HG03097 (cell line): Measurements from ENCODE around the gene ZFR.

ENCODE experiments used
- ATAC-seq: cut with Tn5 transposase; IDR thresholded peaks from one replicate; pipeline ENCODE4 v1.9.1; 2021; ENCODE audit not compliant: unreplicated experiment, low FRiP score

The ZFR gene

DNA sequence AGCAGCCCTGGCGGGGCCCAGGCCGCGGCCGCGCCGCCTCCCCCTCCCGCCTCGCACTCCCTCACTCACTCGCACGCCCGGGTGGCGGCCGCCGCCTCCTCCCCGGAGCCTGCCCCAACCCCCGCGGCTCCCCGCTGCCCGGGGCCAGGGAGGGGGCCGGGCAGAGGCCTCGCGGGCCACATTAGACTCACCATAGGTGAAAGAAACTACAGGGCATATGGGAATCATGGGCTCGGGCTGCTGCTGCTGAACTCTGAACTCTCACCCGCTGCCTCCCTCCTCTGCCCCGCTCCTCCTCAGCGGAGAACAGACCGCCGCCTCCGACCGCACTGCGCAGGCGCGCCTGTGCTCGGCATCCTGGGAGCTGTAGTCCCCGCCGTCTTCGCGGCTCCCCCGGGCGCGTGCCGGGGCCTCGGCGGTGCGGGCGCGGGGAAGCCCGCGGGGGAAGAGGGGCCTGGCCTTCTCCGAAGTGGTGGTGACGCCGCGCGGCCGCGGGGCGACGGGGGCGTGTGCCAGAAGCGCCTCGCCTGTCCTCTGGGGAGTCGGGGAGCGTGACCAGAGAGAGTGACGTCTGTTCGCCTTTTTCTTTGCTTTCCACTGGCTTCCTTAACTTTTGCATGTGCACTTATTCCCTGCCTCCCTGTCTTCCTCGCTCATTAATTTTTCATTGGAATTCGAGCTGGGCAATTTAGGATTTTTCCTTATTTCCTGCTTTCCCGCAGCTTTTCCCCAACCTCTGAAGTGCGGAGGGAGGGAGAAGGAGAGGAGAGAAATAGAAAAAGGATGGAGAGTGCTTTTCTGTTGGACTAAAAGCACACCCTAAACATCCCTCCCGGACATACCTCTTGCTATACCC lies at the start of gene ZFR:
ZFR (minus strand) TSS at position 310 of the 856 bp plus-strand sequence; CDS start at position 228, 82 bp downstream.
- peak; percentile 80 for ATAC-seq

DNA sequence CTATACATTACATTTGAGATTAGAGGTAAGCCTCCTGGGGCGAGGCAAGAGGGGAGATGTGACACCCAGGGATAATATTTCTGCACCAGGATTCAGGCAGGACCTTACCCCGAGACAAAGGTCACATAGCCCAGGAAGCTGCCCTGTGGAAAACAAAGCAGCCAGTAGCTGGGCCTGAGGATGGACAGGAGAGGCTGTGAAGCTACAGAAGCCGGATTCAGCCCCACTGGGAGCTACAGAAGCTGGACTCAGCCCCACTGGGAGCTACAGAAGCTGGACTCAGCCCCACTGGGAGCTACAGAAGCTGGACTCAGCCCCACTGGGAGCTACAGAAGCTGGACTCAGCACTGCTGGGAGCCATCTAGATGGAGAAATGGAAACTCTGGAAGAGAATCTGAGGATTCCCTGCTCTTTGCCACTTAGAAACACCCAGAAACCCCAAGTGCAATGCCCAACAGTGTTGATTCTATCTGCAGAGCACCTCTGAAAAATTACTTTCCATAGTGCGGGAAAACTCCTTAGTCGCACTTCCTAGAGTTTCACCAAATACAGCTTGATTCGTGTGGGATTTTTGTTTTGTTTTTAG lies 46.5 kb upstream of the ZFR start:
- ATAC-seq: no peak

DNA sequence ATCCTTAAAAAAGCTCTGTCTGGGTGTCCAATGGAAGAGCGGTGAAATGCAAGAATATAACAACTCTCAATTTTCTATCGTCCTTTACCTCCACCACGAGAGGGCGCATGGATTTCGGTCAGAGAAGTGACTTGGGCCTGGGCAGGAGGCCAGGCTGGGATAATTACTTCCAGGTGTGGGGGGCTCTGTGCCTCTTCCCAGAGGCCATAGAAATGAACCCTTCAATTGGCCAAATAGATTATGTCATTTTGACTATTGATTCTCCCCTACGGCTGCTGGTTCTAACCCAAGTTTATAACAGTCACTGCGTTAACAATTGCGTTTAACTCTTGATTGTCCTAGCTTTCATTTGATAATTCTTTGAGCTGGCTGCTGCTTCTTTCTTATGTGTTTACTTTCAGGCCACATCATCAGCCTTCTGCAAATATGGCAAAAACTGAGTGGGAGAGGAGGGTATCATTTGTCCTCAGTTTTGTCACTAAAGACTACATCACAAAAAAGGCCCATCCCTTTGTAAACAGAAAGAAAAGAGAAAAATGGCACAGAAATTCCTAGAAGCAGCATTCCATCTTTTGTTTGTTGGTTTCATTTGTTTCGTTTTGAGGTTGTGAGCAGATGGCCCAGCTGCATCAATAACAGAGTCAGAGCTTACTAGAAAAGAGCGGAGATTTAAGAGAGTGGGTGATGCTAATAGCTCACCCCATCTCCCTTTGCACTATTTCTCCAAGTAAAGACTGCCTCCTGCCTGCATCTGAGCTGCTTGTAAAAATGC lies 45.4 kb upstream of the ZFR start:
- no peak for ATAC-seq

DNA sequence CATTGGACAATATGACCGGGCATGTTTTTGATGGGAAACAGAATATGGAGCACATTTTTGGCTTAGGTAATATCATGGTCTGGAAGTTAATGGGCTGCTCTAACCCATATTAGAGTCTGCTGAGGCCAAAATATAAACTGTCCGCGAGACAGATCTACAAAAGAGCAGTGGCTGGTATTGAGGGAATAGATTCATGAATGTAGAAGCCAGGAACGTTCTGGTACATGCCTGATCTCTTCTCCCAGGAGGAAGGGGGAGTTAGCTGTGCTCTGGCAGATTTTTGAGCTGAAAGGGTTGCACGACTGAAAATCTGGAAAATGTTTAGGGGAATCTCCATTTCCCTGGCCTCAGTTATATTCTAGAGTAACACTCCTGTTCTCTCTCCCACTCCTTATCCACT lies 42.9 kb upstream of the ZFR start:
- no peak for ATAC-seq

DNA sequence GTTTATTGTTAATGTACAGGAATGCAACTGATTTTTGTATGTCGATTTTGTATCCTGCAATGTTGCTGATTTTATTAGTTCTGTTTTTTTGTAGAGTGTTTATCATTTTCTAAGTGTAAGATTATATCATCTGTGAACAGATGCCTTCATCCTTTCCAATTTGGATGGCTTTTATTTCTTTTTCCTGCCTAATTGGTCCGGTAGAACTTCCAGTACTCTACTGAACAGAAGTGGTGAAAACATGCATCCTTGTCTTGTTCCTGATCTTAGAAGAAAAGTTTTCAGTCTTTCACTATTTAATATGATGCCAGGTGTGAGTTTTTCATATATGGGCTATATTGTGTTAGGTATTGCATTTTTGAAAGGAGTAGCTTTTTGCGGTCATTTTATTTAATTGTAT lies 42.5 kb upstream of the ZFR start:
- ATAC-seq: no peak

DNA sequence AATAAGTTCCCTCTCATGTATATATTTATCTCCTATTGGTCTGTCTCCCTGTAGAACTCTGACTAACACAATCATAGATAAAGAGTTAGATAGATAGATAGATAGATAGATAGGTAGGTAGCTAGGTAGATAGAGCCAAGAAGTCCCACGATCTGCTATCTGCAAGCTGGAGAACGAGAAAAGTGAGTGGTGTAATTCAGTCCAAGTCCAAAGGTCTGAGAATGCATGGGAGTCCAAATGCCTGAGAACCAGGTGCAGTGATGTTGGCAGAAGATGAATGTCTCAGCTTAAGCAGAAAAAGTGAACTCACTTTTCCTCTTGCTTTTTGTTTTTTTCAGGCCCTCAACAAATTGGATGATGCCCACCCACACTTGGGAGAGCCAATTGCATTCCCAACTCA lies 37.7 kb upstream of the ZFR start:
- ATAC-seq: no peak

DNA sequence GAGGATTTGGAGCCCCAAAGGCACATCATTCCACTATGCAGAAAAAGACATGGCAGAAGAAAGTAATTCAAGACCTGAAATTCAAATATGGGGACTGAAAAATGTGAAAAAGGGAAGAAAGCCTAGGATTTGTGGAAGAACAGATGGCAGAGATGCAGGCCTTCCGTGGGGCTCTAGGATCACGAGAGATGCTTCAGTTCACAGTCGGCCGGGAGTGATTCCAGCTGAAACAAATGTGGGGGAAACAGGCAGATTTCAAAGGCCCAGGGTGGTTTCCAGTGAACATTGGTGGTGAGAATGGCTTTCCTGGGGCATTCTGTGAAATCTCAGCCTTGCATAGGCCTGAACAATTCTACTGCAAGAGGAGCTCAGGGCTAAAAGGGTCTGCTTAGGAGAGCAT lies 34.6 kb upstream of the ZFR start:
- no peak for ATAC-seq

DNA sequence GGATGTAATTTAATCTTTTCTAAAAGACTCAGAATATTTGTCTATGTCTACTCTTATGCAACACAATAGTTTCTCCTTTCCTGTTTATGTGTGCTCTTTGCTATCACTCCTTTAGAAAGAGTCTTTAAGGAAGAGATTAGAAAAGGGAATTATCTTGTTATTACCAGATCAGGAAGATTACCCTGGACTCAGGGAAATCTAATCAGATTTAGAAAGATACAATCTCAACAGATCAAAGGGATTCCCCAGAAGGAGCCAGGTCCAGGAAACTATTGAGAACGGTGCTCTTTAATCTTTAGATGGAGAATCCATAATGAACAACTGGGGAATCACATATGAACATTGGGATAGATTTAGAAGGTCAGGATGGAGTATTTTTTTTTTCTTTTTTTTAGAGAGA lies 32.4 kb upstream of the ZFR start:
- no peak for ATAC-seq

DNA sequence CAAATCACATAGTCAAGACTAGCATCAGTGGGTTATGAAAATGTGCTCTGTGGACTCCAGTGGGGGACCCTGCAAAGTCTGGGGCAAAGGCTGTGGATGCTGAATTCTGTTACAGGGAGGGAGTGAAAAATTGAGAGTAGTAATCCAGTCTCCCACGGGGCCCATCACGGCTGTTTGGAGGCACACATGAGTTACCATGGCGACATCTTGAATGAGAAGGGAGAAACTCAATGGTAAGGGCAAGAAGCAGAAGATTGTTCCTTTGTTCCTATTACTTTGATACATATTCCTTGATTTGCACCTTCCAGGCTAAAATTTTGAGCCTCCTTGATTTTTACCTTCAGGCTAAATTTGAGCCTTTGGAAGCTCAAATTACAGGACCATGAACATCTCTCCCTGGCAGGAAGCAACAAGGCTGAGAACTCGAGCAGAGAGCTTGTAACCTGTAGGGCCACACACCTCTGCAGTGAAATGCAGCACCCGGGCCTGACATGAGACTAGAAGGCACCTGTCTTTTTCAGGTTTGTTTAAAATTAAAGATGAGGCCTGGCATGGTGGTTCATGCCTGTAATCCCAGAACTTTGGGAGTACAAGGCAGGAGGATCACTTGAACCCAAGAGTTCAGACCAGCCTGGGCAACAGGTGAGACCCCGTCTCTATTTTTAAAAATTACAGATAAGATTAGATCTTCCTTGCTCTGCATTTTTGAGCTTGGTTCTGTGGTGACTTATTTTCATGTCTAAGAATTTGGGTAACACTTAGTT lies 31.0 kb upstream of the ZFR start:
- no peak for ATAC-seq

DNA sequence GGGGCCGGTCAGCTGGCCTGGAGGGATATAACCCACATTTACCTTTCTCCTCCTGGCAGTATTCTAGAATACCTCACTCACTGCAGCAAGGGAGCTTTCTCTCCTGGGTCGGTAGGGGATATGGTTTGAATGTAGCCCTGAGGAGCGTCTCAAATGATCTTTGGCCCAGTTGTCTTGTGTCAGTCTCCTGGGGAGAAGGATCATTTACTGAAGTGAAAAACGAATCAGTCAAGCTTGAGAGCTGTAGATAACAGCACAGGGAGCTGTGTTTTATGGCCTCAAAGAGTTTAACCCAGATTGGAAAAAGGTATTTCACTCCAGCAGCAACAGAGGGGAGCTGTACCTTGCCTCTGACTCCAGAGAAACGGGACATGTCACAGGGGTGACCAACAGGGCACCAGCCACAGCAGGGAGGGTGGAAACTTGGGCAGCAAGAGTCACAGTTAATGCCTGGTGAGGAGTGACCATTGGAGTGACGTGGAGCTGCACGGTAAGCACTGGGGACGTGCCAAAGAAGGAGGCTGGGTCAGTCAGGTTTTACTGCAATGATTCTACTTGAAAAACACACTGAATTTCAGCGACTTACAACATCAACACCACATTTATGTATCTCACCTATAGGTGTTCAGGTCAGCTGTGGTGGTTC lies 29.8 kb upstream of the ZFR start:
- ATAC-seq: no peak

DNA sequence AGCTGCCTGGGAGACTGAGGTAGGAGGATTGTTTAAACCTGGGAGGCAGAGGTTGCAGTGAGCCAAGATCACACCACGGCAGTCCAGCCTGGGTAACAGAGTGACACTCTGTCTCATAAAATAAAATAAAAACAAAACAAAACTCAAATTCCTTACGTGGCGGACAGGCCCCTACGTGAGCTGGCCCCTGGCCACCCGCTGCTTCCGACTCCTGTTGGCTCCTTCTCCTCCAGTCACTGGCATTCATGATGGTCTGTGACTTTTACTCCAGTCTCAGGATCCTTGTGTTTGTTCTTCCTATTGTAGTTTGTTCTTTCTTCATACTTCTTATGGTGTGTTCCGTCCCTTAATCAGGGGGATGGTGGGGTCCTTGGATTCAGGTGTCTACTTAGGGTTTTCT lies 28.5 kb upstream of the ZFR start:
- no peak for ATAC-seq

DNA sequence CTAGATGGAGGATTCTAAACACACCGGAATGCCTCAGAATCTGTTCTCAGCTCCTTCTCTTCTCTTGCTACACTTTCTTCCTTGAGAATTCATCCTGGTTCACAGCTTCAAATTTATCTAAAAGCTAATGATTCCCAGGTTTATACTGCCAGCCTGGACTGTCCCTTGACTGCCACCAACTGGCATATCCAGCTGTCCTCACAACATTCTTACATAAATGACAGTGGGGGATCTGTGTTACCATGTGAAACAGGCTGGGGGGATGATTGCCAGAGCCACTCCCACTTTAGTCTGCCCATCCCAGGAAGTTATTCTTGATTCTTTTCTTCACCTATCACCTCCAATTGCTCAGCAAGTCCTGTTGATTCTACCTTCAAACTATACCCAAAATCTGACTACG lies 27.2 kb upstream of the ZFR start:
- no peak for ATAC-seq

DNA sequence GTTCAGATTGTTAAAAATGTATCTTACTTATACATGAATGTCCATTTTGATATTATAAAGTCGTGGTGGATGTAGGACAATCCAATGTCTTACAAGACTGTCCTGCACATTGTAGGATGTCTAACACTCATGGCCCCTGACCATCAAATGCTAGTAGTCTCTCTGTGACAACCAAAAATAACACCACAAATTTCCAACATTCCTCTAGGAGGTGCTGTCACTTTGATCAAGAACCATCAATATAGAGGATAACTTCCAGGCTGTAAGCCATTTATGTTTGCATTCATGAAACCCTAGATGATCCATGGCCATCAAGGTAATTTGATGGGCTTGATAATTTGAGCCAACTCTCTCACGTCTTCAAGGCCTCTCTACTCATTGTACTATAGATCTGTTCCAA lies 20.5 kb upstream of the ZFR start:
- ATAC-seq: no peak

DNA sequence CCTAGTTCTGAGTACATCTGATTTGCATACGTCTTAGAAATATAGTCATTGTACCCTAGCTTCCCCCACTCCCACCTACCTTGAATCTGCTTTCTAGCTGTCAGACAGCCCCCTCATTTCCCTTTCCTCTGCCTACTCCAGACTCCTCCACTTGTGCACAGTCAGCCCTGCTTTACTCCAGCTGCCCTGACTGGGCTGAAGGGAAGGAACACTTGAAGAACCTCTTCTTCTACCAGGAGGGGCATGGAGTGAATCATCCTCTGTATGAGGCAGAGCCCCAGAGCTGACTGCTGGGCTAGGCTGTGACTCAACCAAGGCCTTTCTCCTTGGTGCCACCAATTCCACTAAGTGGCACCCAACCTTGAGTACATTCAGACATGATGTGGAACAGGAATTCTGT lies 18.1 kb upstream of the ZFR start:
- no peak for ATAC-seq

DNA sequence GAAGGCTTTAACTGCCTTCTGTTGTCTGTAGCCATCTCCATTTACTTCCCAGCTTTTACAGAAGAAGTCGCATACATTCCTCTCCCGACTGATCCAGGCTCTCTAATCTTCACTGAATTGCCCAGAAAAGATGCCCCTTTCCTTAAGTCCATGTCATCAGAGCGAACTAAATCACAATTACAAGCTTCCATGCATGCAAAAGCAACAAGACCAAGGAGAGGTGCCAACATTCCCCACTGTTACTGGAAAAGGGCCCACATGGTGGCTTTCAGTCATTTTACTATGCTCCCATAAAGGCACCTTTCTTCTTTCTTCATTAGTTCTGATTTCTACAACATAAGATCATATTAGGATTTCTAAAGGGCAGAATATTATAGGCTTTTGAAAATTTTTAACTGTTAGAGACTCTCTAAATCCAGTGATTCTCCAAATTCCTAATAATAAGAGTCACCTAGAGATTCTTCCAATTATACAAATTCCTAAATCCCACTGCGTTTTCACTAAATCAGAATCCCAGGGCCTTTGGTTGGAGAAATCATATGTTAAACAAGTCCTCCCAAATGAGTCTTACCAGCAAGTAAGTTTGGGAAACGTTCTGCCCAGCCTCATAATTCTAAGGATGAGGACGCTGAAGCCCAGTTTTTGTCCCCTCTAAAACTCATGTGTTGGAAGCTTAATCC lies 17.0 kb upstream of the ZFR start:
- ATAC-seq: no peak

DNA sequence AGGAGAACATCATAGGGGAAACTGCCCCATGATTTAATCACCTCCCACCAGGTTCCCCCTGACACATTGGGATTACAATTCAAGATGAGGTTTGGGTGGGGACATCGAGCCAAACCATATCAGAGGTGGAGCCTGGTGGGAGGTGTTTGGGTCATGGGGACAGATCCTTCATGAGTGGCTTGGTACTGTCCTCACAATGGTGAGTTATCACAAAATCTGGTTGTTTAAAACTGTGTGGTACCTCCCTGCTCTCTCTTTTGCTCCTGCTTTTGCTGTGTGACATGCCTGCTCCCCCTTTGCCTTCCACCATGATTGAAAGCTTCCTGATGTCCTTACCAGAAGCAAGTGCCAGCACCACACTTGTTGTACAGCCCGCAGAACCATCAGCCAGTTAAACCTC lies 16.2 kb upstream of the ZFR start:
- no peak for ATAC-seq

DNA sequence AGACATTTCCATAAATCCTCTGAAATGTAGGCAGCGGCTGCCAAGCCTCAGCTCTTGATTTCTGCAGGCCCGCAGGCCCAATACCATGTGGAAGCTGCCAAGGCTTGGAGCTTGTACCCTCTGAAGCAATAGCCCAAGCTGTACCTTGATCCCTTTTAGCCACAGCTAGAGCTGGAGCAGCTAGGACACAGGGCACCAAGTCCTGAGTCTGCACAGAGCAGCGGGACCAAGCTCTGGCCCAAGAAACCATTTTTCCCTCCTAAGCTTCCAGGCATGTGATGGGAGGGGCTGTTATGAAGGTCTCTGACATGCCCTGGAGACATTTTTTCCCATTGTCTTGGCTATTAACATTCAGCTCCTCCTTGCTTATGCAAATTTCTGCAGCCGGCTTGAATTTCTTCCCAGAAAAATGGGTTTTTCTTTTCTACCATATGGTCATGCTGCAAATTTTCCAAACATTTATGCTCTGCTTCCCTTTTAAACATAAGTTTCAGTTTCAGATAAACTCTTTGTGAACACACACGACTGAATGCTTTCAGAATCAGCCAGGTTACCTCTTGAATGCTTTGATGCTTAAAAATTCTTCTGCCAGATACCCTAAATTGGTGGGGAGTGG lies 14.4 kb upstream of the ZFR start:
- no peak for ATAC-seq

DNA sequence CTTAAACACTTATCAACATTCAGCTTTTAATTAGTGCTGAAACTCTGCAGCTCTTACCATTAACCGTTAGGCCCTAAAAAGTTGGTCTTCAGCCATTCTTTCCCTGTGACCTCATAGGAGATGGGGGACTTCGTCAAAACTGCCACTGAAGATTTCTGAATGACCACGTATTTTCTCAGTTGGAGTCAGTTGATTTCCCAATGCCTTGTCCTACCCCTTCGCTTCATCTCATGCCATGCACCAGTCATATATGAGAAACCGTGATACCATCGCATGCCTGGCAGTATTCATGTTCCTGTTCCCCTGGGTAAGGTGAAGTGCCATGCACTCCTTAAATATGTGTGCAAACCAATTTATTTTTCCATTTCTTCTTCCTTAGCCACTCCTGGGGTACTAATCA lies 10.8 kb upstream of the ZFR start:
- ATAC-seq: no peak

DNA sequence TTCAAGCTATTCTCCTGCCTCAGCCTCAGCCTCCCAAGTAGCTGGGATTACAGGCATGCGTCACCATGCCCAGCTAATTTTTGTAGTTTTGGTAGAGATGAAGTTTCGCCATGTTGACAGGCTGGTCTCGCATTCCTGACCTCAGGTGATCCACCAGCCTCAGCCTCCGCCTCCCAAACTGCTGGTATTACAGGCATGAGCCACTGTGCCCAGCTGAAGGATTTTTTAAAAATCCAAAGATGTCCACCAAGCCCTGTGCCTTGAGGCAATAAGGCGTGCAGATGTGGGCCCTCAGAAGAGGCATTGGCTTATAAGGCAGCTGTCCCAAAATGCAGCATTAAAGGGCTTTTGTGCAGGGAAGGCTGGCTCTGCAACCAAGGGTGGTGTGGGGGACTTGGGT lies 10.3 kb upstream of the ZFR start:
- no peak for ATAC-seq
